HTERT RPE-1 (cell line): Measurements from ENCODE around the gene TTC12.

Experiments
- in situ Hi-C: fragments of 300-500 bp; cut with MboI; formaldehyde crosslinking; loops from 4 replicates; pipeline ENCODE4 v1.14.3; 2020; ENCODE audit warnings: low sequenced_read_pairs

TTC12 gene

GRCh38 chr11:113314389-113315301 is at the start of gene TTC12:
Gene TTC12 (plus strand): TSS chr11:113314583. CDS start chr11:113316258, 1,675 bp downstream.
- in situ Hi-C loops: no loop called here

- in situ Hi-C loops: no loop called here
These were observed 49.0 kb upstream of the TTC12 start for GRCh38 chr11:113265362-113265761.

- in situ Hi-C loops: no loop called here
These were observed 46.9 kb upstream of the TTC12 start for GRCh38 chr11:113267493-113267892.

- in situ Hi-C loops: no loop called here
These were observed 45.3 kb upstream of the TTC12 start for GRCh38 chr11:113269096-113269495.

- in situ Hi-C loops: no loop called here
These were observed 44.7 kb upstream of the TTC12 start for GRCh38 chr11:113269636-113270035.

- in situ Hi-C loops: no loop called here
These were observed 44.3 kb upstream of the TTC12 start for GRCh38 chr11:113270080-113270479.

GRCh38 chr11:113271551-113272245 is 42.7 kb upstream of the TTC12 start:
- in situ Hi-C loops: no loop called here

- in situ Hi-C loops: no loop called here
These were observed 42.1 kb upstream of the TTC12 start for GRCh38 chr11:113272281-113272680.

- in situ Hi-C loops: no loop called here
These were observed 41.3 kb upstream of the TTC12 start for GRCh38 chr11:113272927-113273615.

GRCh38 chr11:113273720-113274119 is 40.7 kb upstream of the TTC12 start:
- in situ Hi-C loops: no loop called here

GRCh38 chr11:113274713-113275582 is 39.4 kb upstream of the TTC12 start:
- in situ Hi-C loops: no loop called here

- in situ Hi-C loops: no loop called here
These were observed 38.8 kb upstream of the TTC12 start for GRCh38 chr11:113275602-113276001.

- in situ Hi-C loops: no loop called here
These were observed 37.9 kb upstream of the TTC12 start for GRCh38 chr11:113276466-113276865.

GRCh38 chr11:113277907-113278306 is 36.5 kb upstream of the TTC12 start:
- in situ Hi-C loops: no loop called here

GRCh38 chr11:113278481-113278880 is 35.9 kb upstream of the TTC12 start:
- in situ Hi-C loops: no loop called here

GRCh38 chr11:113278925-113279324 is 35.5 kb upstream of the TTC12 start:
- in situ Hi-C loops: no loop called here

- in situ Hi-C loops: no loop called here
These were observed 34.8 kb upstream of the TTC12 start for GRCh38 chr11:113279591-113279990.

GRCh38 chr11:113281052-113281725 is 33.2 kb upstream of the TTC12 start:
- in situ Hi-C loops: no loop called here

GRCh38 chr11:113282898-113283437 is 31.4 kb upstream of the TTC12 start:
- in situ Hi-C loops: no loop called here

GRCh38 chr11:113283881-113284280 is 30.5 kb upstream of the TTC12 start:
- in situ Hi-C loops: no loop called here
